GM21528 (cell line): Measurements from ENCODE around the gene CPLANE1.
"Not testable (repeated sequence)": the region's sequence is repeated elsewhere in the genome, so short reads cannot be mapped to it uniquely, and the experiment has no call there.

Experiments
- ATAC-seq: cut with Tn5 transposase; IDR thresholded peaks from one replicate; pipeline ENCODE4 v1.9.1; 2021; ENCODE audit warnings: mild to moderate bottlenecking, moderate library complexity; ENCODE audit not compliant: unreplicated experiment, low FRiP score

The CPLANE1 gene

DNA sequence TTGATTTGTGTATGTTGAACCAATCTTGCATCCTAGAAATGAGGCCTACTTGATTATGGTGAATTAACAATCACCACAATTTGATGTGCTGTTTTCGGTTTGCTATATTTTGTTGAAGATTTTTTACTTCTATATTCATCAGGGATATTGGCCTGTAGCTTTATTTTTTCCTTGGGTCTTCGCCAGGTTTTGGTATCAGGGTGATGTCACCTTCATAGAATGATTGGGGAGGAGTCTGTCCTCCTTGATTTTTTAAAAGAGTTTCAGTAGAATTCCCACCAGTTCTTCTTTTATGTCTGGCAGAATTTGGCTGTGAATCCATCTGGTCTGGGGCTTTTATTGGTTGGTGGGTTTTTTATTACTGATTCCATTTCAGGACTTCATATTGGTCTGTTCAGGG lies 115.2 kb downstream of the CPLANE1 start:
- ATAC-seq, result no peak

- no peak for ATAC-seq
These were observed 116.5 kb downstream of the CPLANE1 start for GRCh38 chr5:37132646-37133045.

- no peak for ATAC-seq
These were observed 127.7 kb downstream of the CPLANE1 start for GRCh38 chr5:37121465-37121864.

DNA sequence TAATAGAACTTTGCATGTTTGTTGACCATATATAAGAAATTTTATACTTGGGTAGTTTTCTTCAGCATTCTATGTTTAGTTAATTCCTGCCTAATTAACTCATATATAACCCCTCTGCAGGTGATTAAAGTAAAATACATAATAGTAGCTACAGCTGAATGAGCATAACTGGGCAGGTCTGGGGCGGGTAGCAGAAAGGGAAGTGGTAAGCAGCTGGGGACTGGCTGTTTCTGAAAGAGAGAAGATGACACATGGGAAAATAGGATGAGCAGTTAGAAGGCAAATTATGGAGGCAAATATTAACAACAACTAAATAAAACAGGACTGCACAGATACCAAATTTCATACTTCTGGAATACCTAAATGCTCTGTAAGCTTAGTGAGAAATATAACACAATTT lies 128.1 kb downstream of the CPLANE1 start:
- ATAC-seq, result no peak

DNA sequence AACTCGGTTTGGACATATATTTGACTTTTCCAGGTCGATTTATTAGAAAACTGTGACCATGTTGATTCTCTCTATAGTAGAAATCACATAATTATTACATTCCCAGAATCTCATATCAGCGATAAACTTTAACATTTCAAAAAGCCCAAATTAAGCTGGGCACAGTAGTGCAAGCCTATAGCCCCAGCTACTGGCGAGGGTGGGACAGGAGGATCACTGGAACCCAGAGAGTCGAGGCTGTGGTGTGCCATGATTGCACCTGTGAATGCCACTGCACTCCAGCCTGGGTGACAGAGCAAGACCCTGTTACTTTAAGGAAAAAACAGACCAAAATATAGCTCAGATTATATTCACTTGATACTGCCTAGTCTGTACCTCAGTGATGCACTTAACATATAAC lies 128.9 kb downstream of the CPLANE1 start:
- no peak for ATAC-seq

GRCh38 chr5:37116359-37116758 lies 132.8 kb downstream of the CPLANE1 start:
- ATAC-seq, result no peak

DNA sequence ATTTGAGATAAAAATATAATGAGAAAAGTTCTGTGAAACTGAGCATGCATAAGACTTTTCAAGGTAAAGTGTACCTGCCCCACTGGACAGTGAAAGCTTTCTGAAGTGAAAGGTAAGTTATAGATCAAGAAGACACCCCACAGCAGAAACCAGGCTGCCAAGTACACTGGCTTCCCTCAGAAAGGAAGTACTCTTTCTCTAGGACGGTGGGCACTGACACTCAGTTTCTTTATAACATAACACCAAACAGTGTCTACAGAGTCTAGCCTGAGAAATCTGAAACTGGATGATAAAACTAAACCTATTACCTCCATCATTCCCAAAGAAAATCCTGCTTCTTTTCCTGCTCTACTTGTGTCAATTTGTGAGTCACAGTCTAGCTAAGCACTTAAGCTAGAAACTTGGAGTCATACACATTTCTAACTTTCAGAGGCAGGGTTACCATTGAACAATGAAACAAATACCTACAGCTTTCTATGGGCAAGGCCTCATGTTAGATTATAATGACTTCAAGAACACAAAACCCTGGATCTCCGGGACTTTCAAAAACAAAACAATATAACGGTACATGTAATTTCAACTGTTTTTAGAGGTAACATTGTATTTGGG lies 136.7 kb downstream of the CPLANE1 start:
- no peak for ATAC-seq

GRCh38 chr5:37111426-37112382 lies 137.5 kb downstream of the CPLANE1 start:
- peak; percentile 85 for ATAC-seq

DNA sequence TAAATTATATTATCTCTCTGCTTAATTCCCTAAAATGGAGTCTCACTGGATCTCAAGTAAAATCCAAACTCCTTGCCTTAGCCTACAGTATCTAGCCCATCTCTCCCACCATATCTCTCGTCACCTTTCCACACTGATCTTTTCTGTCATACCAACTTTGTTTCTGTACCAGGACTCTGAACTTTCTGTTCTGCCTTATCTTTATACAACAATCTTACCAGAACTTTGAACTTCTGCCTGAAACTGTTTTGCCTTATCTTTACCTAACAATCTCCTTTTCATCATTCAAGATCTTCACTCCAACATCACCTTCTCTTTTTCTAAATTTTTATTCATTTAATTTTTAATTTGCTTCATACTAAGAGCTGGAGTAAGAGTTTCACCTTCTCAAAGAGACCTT lies 139.0 kb downstream of the CPLANE1 start:
- ATAC-seq, result no peak

DNA sequence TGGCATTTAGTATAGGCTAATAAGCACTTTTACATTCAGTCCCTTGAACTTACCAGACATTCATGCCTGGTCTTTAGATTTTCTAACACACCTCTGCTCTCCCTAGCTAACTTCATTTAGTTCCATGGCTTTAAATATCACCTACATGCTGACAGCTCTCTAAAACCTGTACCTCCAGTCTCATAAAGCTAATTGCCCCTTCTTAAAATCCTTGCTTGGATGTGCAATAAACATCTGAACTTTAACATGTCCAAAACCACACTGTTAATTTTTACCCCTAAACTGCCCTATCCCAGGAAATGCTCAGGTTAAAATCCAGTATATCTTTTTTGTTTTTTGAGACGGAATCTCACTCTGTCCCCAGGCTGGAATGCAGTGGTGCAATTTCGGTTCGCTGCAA lies 139.8 kb downstream of the CPLANE1 start:
- ATAC-seq, result no peak

DNA sequence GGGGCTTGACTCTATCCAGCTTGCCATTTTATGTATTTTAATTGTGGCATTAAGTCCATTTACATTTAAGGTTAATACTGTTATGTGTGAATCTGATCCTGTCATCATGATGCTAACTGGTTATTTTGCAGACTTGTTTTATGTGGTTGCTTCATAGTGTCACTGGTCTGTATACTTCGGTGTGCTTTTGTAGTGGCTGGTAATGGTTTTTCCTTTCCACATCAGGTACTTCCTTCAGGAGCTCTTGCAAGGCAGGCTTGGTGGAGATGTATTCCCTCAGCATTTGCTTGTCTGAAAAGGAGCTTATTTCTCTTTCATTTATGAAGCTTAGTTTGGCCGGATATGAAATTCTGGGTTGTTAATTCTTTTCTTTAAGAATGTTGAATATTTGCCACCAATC lies 145.9 kb downstream of the CPLANE1 start:
- ATAC-seq, result no peak

DNA sequence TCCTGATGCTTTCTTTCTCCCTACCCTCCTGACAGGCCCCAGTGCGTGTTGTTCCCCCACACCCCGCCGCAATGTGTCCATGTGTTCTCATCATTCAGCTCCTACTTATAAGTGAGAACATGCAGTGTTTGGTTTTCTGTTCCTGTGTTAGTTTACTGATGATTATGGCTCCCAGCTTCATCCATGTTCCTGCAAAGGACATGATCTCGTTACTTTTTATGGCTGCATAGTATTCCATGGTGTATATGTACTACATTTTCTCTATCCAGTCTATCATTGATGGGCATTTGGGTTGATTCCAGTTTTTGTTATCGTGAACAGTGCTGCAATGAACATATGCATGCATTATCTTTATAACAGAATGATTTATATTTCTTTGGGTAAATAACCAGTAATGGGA lies 149.9 kb downstream of the CPLANE1 start:
- not testable (repeated sequence) for ATAC-seq

GRCh38 chr5:37093795-37094194 lies 155.4 kb downstream of the CPLANE1 start:
- not testable (repeated sequence) for ATAC-seq

DNA sequence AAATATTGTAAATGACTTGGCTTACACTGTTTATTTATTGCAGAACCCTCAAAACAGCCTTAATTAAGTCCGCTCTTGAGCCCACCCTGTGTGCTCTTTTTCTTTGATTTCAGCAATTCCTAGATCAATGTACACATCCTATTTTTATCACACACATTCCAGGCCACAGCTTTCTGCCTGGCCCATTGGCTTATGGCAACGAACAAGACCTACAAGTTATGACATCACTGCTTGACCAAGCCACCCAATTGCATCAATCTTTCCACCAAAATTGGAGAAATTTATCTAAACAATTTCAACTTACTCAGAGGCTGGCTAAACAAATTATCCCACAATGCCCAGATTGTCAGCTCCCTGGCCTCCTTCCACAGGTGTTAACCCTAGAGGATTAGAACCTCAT lies 158.4 kb downstream of the CPLANE1 start:
- ATAC-seq, result no peak

DNA sequence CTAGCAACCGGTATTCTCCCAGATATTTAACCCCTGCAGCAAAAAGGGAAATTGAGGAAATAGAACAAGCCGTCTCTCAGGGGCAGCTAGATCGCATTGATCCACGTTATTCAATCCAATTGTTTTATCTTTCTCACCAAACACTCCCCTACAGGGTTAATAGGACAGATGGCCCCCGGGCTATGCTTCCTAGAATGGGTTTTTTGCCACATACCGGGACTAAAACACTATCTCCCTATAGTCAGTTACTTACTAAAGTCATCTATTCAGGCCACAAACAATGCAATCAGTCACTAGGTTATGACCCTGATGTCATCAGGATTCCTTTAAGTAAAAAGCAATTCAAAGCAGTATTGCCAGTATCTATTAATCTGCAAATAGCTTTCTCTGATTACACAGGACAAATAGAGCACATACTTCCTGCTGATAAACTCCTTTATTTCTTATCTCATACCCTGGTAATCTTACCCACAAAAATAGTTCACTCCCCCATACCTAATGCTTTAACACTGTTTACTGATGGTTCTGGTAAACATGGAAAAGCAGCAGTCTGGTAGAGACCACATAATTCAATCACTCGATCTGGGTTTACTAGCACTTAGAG lies 159.0 kb downstream of the CPLANE1 start:
- ATAC-seq, result no peak

DNA sequence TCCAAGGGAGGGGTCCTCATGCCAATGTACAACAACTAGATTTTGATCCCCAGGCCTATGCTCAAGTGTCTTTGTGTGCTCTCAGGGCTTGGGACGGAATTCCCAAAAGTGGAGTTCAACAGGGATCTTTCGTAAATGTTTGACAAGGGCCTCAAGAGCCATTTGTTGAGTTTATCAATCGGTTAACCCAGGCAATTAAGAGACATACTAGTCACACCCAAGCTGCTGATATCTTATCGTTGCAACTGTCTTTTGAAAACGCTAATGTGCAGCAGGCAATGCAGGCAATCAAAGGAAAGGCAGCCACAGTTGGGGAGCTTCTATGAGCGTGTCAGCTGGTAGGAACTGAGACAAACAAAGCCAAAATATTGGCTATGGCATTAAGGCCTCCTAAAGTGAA lies 161.2 kb downstream of the CPLANE1 start:
- no peak for ATAC-seq

- ATAC-seq, result no peak
These were observed 162.6 kb downstream of the CPLANE1 start for GRCh38 chr5:37086466-37087173.

DNA sequence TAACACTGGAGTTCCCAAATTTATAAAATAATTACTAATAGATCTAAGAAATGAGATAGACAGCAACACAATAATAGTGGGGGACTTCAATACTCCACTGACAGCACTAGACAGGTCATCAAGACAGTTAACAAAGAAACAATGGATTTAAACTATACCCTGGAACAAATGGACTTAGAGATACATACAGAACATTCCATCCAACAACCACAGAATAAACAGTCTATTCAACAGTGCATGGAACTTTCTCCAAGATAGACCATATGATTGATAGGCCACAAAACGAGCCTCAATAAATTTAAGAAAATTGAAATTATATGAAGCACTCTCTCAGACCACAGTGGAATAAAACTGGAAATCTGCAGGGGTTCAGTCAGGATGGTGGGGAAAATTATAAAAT lies 163.2 kb downstream of the CPLANE1 start:
- ATAC-seq, result not testable (repeated sequence)

DNA sequence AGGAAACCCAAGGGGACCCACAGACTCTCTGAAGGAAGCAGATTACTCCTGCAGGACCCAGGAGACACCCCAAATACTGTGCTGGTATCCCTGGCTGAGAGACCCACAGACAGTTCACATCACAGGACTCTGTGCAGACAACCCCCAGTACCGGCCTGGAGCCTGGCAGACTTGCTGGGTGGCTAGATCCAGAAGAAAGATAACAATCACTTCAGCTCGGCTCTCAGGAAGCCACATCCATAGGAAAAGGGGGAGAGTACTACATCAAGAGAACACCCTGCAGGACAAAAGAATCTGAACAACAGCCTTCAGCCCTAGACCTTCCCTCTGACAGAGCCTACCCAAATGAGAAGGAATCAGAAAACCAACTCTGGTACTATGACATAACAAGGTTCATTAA lies 166.2 kb downstream of the CPLANE1 start:
- not testable (repeated sequence) for ATAC-seq

DNA sequence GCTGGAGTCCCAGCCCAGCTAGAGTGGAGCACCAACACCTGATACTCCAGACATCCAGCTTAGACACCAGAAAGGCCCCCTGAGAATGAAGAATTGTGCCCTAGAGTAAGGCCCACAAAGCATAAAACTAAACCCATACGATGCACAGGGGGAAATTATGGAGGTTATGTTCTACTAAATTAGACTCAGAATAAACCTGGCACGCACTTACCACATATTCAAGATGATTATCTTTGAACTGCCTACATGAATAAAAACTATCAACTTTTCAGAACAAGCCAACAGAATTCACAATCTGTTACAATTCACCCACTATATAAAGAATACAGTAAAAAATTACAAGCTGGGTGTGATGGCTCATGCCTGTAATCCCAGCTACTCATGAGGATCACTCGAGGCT lies 168.5 kb downstream of the CPLANE1 start:
- no peak for ATAC-seq

DNA sequence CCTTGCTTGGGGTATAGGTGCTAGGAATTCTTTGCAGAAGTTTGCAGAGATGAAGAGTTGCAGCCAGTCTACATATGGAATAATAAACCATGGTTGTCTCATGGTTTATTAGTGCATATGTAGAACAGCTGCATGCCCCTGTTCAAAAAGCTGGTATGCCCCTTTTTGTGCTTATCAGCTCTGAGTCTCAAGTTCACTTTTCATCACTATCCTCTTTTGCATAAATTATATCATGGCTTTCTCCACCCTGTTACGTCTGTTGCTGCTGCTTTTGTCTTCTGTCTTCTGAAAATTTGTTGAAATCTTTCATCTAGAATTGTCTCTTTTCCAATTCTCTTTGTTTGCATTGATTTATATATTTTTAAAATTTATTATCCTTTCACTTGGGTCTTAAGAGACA lies 172.0 kb downstream of the CPLANE1 start:
- ATAC-seq, result no peak
